Neural cell (in vitro differentiated cells): ENCODE data around the gene KIF18B. TPM values are rescaled to one million over a fixed set of nuclear protein-coding genes. Genes with fewer than 3 reads are reported as not detected.

ENCODE experiments used
- H2AFZ ChIP-seq: fragments of 200-600, 300-800 bp; sonication (generic), shearing (Covaris generic); 2 replicates; pipeline ENCODE4 v1.6.0; 2014; ENCODE audit warnings: low read depth, mild to moderate bottlenecking, antibody characterized with exemption, low read length, moderate library complexity
- H3F3A ChIP-seq: fragments of 200-600 bp; shearing (Covaris generic); 2 replicates; pipeline ENCODE4 v1.6.1; 2016; ENCODE audit warnings: mild to moderate bottlenecking, moderate library complexity, mixed read lengths, antibody characterized with exemption, low read length; ENCODE audit not compliant: insufficient read depth, poor library complexity, severe bottlenecking
- H3K27ac ChIP-seq: fragments of 200-600, 300-800 bp; sonication (generic), shearing (Covaris generic); 2 replicates; pipeline ENCODE4 v1.5.1; 2014; ENCODE audit warnings: mild to moderate bottlenecking, low read length, moderate library complexity
- H3K27me3 ChIP-seq: fragments of 300-800, 200-600 bp; sonication (generic), shearing (Covaris generic); 2 replicates; pipeline ENCODE4 v1.6.0; 2014; ENCODE audit warnings: mild to moderate bottlenecking, low read depth, low read length, moderate library complexity; ENCODE audit not compliant: insufficient read depth
- H3K36me3 ChIP-seq: fragments of 300-800, 200-600 bp; sonication (generic), shearing (Covaris generic); 2 replicates; pipeline ENCODE4 v1.5.1; 2014; ENCODE audit warnings: mild to moderate bottlenecking, antibody characterized with exemption, low read length, moderate library complexity; ENCODE audit not compliant: insufficient read depth
- H3K4me2 ChIP-seq: fragments of 300-800, 200-600 bp; sonication (generic), shearing (Covaris generic); 2 replicates; pipeline ENCODE4 v1.6.0; 2014; ENCODE audit warnings: mild to moderate bottlenecking, low read length
- H3K4me3 ChIP-seq: fragments of 300-800, 200-600 bp; sonication (generic), shearing (Covaris generic); 2 replicates; pipeline ENCODE4 v1.5.1; 2014; ENCODE audit warnings: mild to moderate bottlenecking, low read length, moderate library complexity
- H3K79me2 ChIP-seq: fragments of 200-600 bp; shearing (Covaris generic); replicated peaks from 2 replicates; pipeline ENCODE4 v1.6.0; 2014; ENCODE audit warnings: mild to moderate bottlenecking, low read length, moderate library complexity; ENCODE audit not compliant: insufficient read depth
- H3K9ac ChIP-seq: fragments of 300-800, 200-600 bp; sonication (generic), shearing (Covaris generic); 2 replicates; pipeline ENCODE4 v1.6.1; 2016; ENCODE audit warnings: mild to moderate bottlenecking, low read length, mixed read lengths
- H3K9me2 ChIP-seq: fragments of 200-600 bp; shearing (Covaris generic); 2 replicates; pipeline ENCODE4 v1.6.1; 2016; ENCODE audit warnings: mild to moderate bottlenecking, low read length, mixed read lengths; ENCODE audit not compliant: insufficient read depth
- H3K9me3 ChIP-seq: fragments of 200-600, 300-800 bp; sonication (generic), shearing (Covaris generic); 2 replicates; pipeline ENCODE4 v1.6.1; 2016; ENCODE audit warnings: mild to moderate bottlenecking, mixed run types, low read length, moderate library complexity, mixed read lengths
- H4K20me1 ChIP-seq: fragments of 200-600 bp; shearing (Covaris generic); 2 replicates; pipeline ENCODE4 v1.6.1; 2016; ENCODE audit warnings: mild to moderate bottlenecking, mixed run types; ENCODE audit not compliant: insufficient read depth
- CTCF ChIP-seq: fragments of 450-650 bp; IDR thresholded peaks from 2 replicates; pipeline ENCODE4 v1.5.1; 2014; ENCODE audit warnings: antibody characterized with exemption, mild to moderate bottlenecking, moderate library complexity; ENCODE audit not compliant: poor library complexity, severe bottlenecking
- EP300 ChIP-seq: fragments of 450-650 bp; conservative IDR thresholded peaks from 2 replicates; pipeline ENCODE4 v1.6.1; 2014; ENCODE audit warnings: antibody characterized with exemption, mild to moderate bottlenecking, moderate library complexity; ENCODE audit not compliant: poor library complexity, severe bottlenecking
- EZH2 ChIP-seq: fragments of 200-600, 300-800 bp; shearing (Covaris generic), sonication (generic); IDR thresholded peaks from 2 replicates; pipeline ENCODE4 v1.6.1; 2014; ENCODE audit warnings: antibody characterized with exemption, low read length, borderline replicate concordance, mild to moderate bottlenecking; ENCODE audit not compliant: insufficient read depth, poor library complexity, severe bottlenecking
- MXI1 ChIP-seq: fragments of 450-650 bp; conservative IDR thresholded peaks from 2 replicates; pipeline ENCODE4 v1.6.1; 2014; ENCODE audit warnings: antibody characterized with exemption, mild to moderate bottlenecking; ENCODE audit not compliant: poor library complexity, severe bottlenecking
- POLR2AphosphoS5 ChIP-seq: IDR thresholded peaks from 2 replicates; pipeline ENCODE4 v1.6.1; 2012
- RAD21 ChIP-seq: fragments of 450-650 bp; conservative IDR thresholded peaks from 2 replicates; pipeline ENCODE4 v1.6.1; 2014; ENCODE audit warnings: antibody characterized with exemption, mild to moderate bottlenecking, moderate library complexity
- REST ChIP-seq: IDR thresholded peaks from 2 replicates; pipeline ENCODE4 v1.6.1; 2012; ENCODE audit warnings: borderline replicate concordance
- SMC3 ChIP-seq: fragments of 450-650 bp; conservative IDR thresholded peaks from 2 replicates; pipeline ENCODE4 v1.6.1; 2014; ENCODE audit warnings: antibody characterized with exemption, mild to moderate bottlenecking, moderate library complexity; ENCODE audit not compliant: poor library complexity
- TAF1 ChIP-seq: IDR thresholded peaks from 2 replicates; pipeline ENCODE4 v1.6.1; 2012; ENCODE audit warnings: low read depth
- polyA plus RNA-seq: library from polyadenylated mRNA; depleted of rRNA; stranded (reverse); fragments of >200 nt; gene quantifications from 2 replicates; pipeline ENCODE4 v1.2.3, GENCODE V29; 2014

KIF18B gene
- polyA plus RNA-seq, 1 donor from 2014 or later, result 0.10 TPM

GRCh38 chr17:44881145-44881544 is 66.4 kb downstream of the KIF18B start:
- no peak overlapping the region for H3K4me3 ChIP-seq
- H3K27me3 ChIP-seq, result no peaks in the 10 kb centered on the region

GRCh38 chr17:44880062-44880461 is 67.5 kb downstream of the KIF18B start:
- no peaks in the 10 kb centered on the region for H3K36me3 ChIP-seq
- H3K9me3 ChIP-seq, result no peaks in the 10 kb centered on the region
- TF ChIP-seq SMC3, result no peak
- no peak for TF ChIP-seq EP300
- no peak for TF ChIP-seq TAF1
- no peak for TF ChIP-seq CTCF
- no peak for TF ChIP-seq RAD21
- TF ChIP-seq REST, result no peak
- no peak for TF ChIP-seq EZH2
- TF ChIP-seq MXI1, result no peak
- TF ChIP-seq POLR2AphosphoS5, result no peak

More at GRCh38 chr17:44881145-44881544, 66.4 kb downstream of the KIF18B start:
- no peaks in the 10 kb centered on the region for H3K9me2 ChIP-seq
- H3K79me2 ChIP-seq, result no peaks in the 10 kb centered on the region
- H3K9me3 ChIP-seq, result no peaks in the 10 kb centered on the region
- H3K4me2 ChIP-seq, result no peak overlapping the region
- no peaks in the 10 kb centered on the region for H3F3A ChIP-seq
- no peaks in the 10 kb centered on the region for H4K20me1 ChIP-seq
- H3K36me3 ChIP-seq, result no peaks in the 10 kb centered on the region
- no peak overlapping the region for H3K9ac ChIP-seq
- TF ChIP-seq TAF1 (no peak), POLR2AphosphoS5 (no peak)
- H2AFZ ChIP-seq, result no peak overlapping the region
- H3K27ac ChIP-seq, result no peak overlapping the region

GRCh38 chr17:44879376-44879775 is 68.2 kb downstream of the KIF18B start:
- H3K27ac ChIP-seq, result no peak overlapping the region
- H3K79me2 ChIP-seq, result no peaks in the 10 kb centered on the region
- H3K9me3 ChIP-seq, result no peaks in the 10 kb centered on the region
- H2AFZ ChIP-seq, result no peak overlapping the region
- H3K36me3 ChIP-seq, result no peaks in the 10 kb centered on the region
- H3F3A ChIP-seq, result no peaks in the 10 kb centered on the region
- TF ChIP-seq EP300, result no peak
- TF ChIP-seq EZH2, result no peak
- no peak for TF ChIP-seq CTCF
- no peak for TF ChIP-seq POLR2AphosphoS5
- TF ChIP-seq REST, result no peak
- no peak for TF ChIP-seq RAD21
- TF ChIP-seq MXI1, result no peak
- no peak for TF ChIP-seq TAF1
- TF ChIP-seq SMC3, result no peak
- H3K4me3 ChIP-seq, result no peak overlapping the region
- H3K9ac ChIP-seq, result no peak overlapping the region
- no peaks in the 10 kb centered on the region for H3K27me3 ChIP-seq
- H3K4me2 ChIP-seq, result no peak overlapping the region
- H3K9me2 ChIP-seq, result no peaks in the 10 kb centered on the region
- H4K20me1 ChIP-seq, result no peaks in the 10 kb centered on the region

More at GRCh38 chr17:44880062-44880461, 67.5 kb downstream of the KIF18B start:
- no peaks in the 10 kb centered on the region for H3K9me2 ChIP-seq
- no peaks in the 10 kb centered on the region for H3F3A ChIP-seq
- no peaks in the 10 kb centered on the region for H4K20me1 ChIP-seq
- H3K4me2 ChIP-seq, result no peak overlapping the region
- no peaks in the 10 kb centered on the region for H3K27me3 ChIP-seq
- H3K79me2 ChIP-seq, result no peaks in the 10 kb centered on the region
- H3K4me3 ChIP-seq, result no peak overlapping the region
- H2AFZ ChIP-seq, result no peak overlapping the region
- H3K9ac ChIP-seq, result no peak overlapping the region
- H3K27ac ChIP-seq, result no peak overlapping the region
